ENCODE results near the gene WDR48. TPM values are rescaled to one million over a fixed set of nuclear protein-coding genes. Genes with fewer than 3 reads are reported as not detected.

WDR48 gene
- total RNA-seq, 4 donors from 2014 or later = 21.6 to 41.1 (median 28.5) TPM

GRCh38 chr3:39015418-39015817, 36.4 kb upstream of the WDR48 start:
- TF ChIP-seq POLR2A (IDR thresholded peaks at IDR 0.05) (no peak), CTCF (IDR thresholded peaks at IDR 0.05) (no peak)
- no peak for DNase-seq (ENCODE audit: low spot score in 2 of 2)
- H3K4me3 ChIP-seq (ENCODE audit: low read depth, poor library complexity, severe bottlenecking) = no peak overlapping the region
- 85 to 88% methylated on average over 3 of the region's 3 CpGs for WGBS, 2 donors
- intact Hi-C loops (cut with DNase I; ENCODE audit: low total_unique reads) = no loop called here

- 88% methylated on average over 2 of the region's 2 CpGs for WGBS, 2 donors
- DNase-seq (ENCODE audit: low spot score in 2 of 2) = no peak
- intact Hi-C loops (cut with DNase I; ENCODE audit: low total_unique reads) = no loop called here
- TF ChIP-seq POLR2A (IDR thresholded peaks at IDR 0.05) = no peak
- TF ChIP-seq CTCF (IDR thresholded peaks at IDR 0.05) = no peak
- H3K4me3 ChIP-seq (ENCODE audit: low read depth, poor library complexity, severe bottlenecking) = no peak overlapping the region
These were observed 32.5 kb upstream of the WDR48 start for GRCh38 chr3:39019299-39019698.

- DNase-seq (ENCODE audit: low spot score in 2 of 2) = no peak
- intact Hi-C loops (cut with DNase I; ENCODE audit: low total_unique reads) = no loop called here
- no peak for TF ChIP-seq POLR2A (IDR thresholded peaks at IDR 0.05)
- no peak for TF ChIP-seq CTCF (IDR thresholded peaks at IDR 0.05)
- 95 to 100% methylated on average over 1 of the region's 1 CpG for WGBS, 2 donors
- H3K4me3 ChIP-seq (ENCODE audit: low read depth, poor library complexity, severe bottlenecking) = no peak overlapping the region
These were observed 30.8 kb upstream of the WDR48 start for GRCh38 chr3:39021029-39021428.

- no peak for TF ChIP-seq POLR2A (IDR thresholded peaks at IDR 0.05)
- no peak for TF ChIP-seq CTCF (IDR thresholded peaks at IDR 0.05)
- intact Hi-C loops (cut with DNase I; ENCODE audit: low total_unique reads) = no loop called here
- DNase-seq (ENCODE audit: low spot score in 2 of 2) = no peak
- 62 to 67% methylated on average over 4 of the region's 4 CpGs for WGBS, 2 donors
- H3K4me3 ChIP-seq (ENCODE audit: low read depth, poor library complexity, severe bottlenecking) = no peak overlapping the region
These were observed 30.1 kb upstream of the WDR48 start for GRCh38 chr3:39021465-39022285.

- DNase-seq (ENCODE audit: low spot score in 2 of 2) = no peak
- H3K4me3 ChIP-seq (ENCODE audit: low read depth, poor library complexity, severe bottlenecking) = no peak overlapping the region
- TF ChIP-seq CTCF (IDR thresholded peaks at IDR 0.05) (no peak), POLR2A (IDR thresholded peaks at IDR 0.05) (no peak)
- intact Hi-C loops (cut with DNase I; ENCODE audit: low total_unique reads) = no loop called here
These were observed 29.6 kb upstream of the WDR48 start for GRCh38 chr3:39022286-39022630.

- DNase-seq (ENCODE audit: low spot score in 2 of 2) = no peak
- intact Hi-C loops (cut with DNase I; ENCODE audit: low total_unique reads) = no loop called here
- no peak overlapping the region for H3K4me3 ChIP-seq (ENCODE audit: low read depth, poor library complexity, severe bottlenecking)
- TF ChIP-seq CTCF (IDR thresholded peaks at IDR 0.05) (no peak), POLR2A (IDR thresholded peaks at IDR 0.05) (no peak)
These were observed 27.3 kb upstream of the WDR48 start for GRCh38 chr3:39024497-39024896.

All from lower leg skin (tissue), 4 donors.